ENCODE data around the gene LIN28B. TPM values are rescaled to one million over a fixed set of nuclear protein-coding genes. Genes with fewer than 3 reads are reported as not detected.

LIN28B gene
- not detected in 2 replicates for total RNA-seq

GRCh38 chr6:104956731-104957294 lies at the start of gene LIN28B:
TSS of gene LIN28B (plus strand) at chr6:104957107. CDS start at chr6:104957251, 144 bp downstream.

Small RNA genes within 50 kb of the gene (small RNA-seq; reads per million reads assigned to genes)
- not detected for gene RNU6-1106P

Other genes with a start within 250 kb of the LIN28B start
- gene HACE1, start 97.2 kb upstream of the LIN28B start, total RNA-seq: 17.2 and 19.5 TPM in 2 replicates
- gene POPDC3, start 222.9 kb downstream of the LIN28B start, total RNA-seq: 71.8 and 73.3 TPM in 2 replicates